GM18951 (cell line): ENCODE results near the gene OARD1.

Experiments
- POLR2A ChIP-seq: IDR thresholded peaks from 4 replicates; pipeline ENCODE4 v1.6.1; 2011; ENCODE audit warnings: mild to moderate bottlenecking; ENCODE audit not compliant: insufficient read length, insufficient read depth; ENCODE audit errors: extremely low read depth
- in situ Hi-C: fragments of 300-500 bp; cut with MboI; formaldehyde crosslinking; loops from one replicate; pipeline ENCODE4 v1.12.0; 2022; ENCODE audit warnings: low sequenced_read_pairs, mixed read lengths, inconsistent platforms; ENCODE audit not compliant: unreplicated experiment

The OARD1 gene

GRCh38 chr6:41065550-41066026 is 6.6 kb downstream of the OARD1 start:
- TF ChIP-seq POLR2A = no peak
- in situ Hi-C loops = no loop called here

GRCh38 chr6:41064841-41065240 is 7.3 kb downstream of the OARD1 start:
- in situ Hi-C loops = no loop called here
- no peak for TF ChIP-seq POLR2A

GRCh38 chr6:41063884-41064285 is 8.3 kb downstream of the OARD1 start:
- TF ChIP-seq POLR2A = no peak
- in situ Hi-C loops = no loop called here

GRCh38 chr6:41062056-41062455 is 10.1 kb downstream of the OARD1 start:
- in situ Hi-C loops = no loop called here
- TF ChIP-seq POLR2A = no peak

- in situ Hi-C loops = no loop called here
- no peak for TF ChIP-seq POLR2A
Measured at GRCh38 chr6:41061196-41061726, 10.9 kb downstream of the OARD1 start.

GRCh38 chr6:41059556-41059955 is 12.6 kb downstream of the OARD1 start:
- TF ChIP-seq POLR2A = no peak
- in situ Hi-C loops = no loop called here

GRCh38 chr6:41058783-41059181 is 13.4 kb downstream of the OARD1 start:
- in situ Hi-C loops = no loop called here
- TF ChIP-seq POLR2A = no peak

GRCh38 chr6:41056768-41057490 is 15.2 kb downstream of the OARD1 start:
- TF ChIP-seq POLR2A = no peak
- in situ Hi-C loops = no loop called here

- in situ Hi-C loops = no loop called here
Measured at GRCh38 chr6:41055149-41055548, 17.0 kb downstream of the OARD1 start.

GRCh38 chr6:41054511-41054910 is 17.6 kb downstream of the OARD1 start:
- in situ Hi-C loops = no loop called here
- TF ChIP-seq POLR2A = no peak

More at GRCh38 chr6:41055149-41055548, 17.0 kb downstream of the OARD1 start:
- no peak for TF ChIP-seq POLR2A

- in situ Hi-C loops = no loop called here
- TF ChIP-seq POLR2A = no peak
Measured at GRCh38 chr6:41053041-41053440, 19.1 kb downstream of the OARD1 start, which contains the start of gene APOBEC2. APOBEC2 (plus strand) TSS chr6:41053202; CDS start chr6:41053348, 146 bp downstream.

- in situ Hi-C loops = no loop called here
- TF ChIP-seq POLR2A = no peak
Measured at GRCh38 chr6:41051873-41052272, 20.3 kb downstream of the OARD1 start.

GRCh38 chr6:41050536-41050935 is 21.6 kb downstream of the OARD1 start:
- in situ Hi-C loops = no loop called here
- TF ChIP-seq POLR2A = no peak

GRCh38 chr6:41049955-41050354 is 22.2 kb downstream of the OARD1 start:
- TF ChIP-seq POLR2A = no peak
- in situ Hi-C loops = no loop called here

GRCh38 chr6:41049521-41049920 is 22.6 kb downstream of the OARD1 start:
- no peak for TF ChIP-seq POLR2A
- in situ Hi-C loops = no loop called here
